Kidney glomerular epithelial cell (primary cell): ENCODE data around the gene TMIGD2.
"Not testable (repeated sequence)": the region's sequence is repeated elsewhere in the genome, so short reads cannot be mapped to it uniquely, and the experiment has no call there.

Experiments
- DNase-seq: peaks from one replicate; lab custom pipeline; 2025; lab: John Stamatoyannopoulos, UW

Gene TMIGD2

GRCh38 chr19:4267101-4267900 lies 34.9 kb downstream of the TMIGD2 start:
- DNase-seq, result no peak

- no peak for DNase-seq
These were observed 35.8 kb downstream of the TMIGD2 start for GRCh38 chr19:4266253-4267000.

- no peak for DNase-seq
These were observed 37.4 kb downstream of the TMIGD2 start for GRCh38 chr19:4264812-4265211.

- no peak for DNase-seq
These were observed 41.5 kb downstream of the TMIGD2 start for GRCh38 chr19:4260613-4261191.

GRCh38 chr19:4258181-4258580 lies 44.0 kb downstream of the TMIGD2 start:
- no peak for DNase-seq

GRCh38 chr19:4257025-4257424 lies 45.2 kb downstream of the TMIGD2 start:
- DNase-seq, result no peak

GRCh38 chr19:4256563-4256962 lies 45.6 kb downstream of the TMIGD2 start:
- no peak for DNase-seq

GRCh38 chr19:4246767-4247593 lies 55.2 kb downstream of the TMIGD2 start, which contains the start of gene YJU2:
TSS of gene YJU2 (plus strand) at chr19:4247080. CDS start at chr19:4247147, 67 bp downstream.
- DNase-seq, result peak; percentile 99

GRCh38 chr19:4245938-4246337 lies 56.3 kb downstream of the TMIGD2 start:
- not testable (repeated sequence) for DNase-seq
